ENCODE measurements around the gene PACSIN2. TPM values are rescaled to one million over a fixed set of nuclear protein-coding genes. Genes with fewer than 3 reads are reported as not detected.

The PACSIN2 gene
- total RNA-seq: 10 to 100 TPM; 21.4 to 67.0 (median 47.1) TPM
- long read RNA-seq, partial matches to known transcripts: 2 of 3 reads
- long read RNA-seq, other reads (novel, unspliced or antisense): 1 of 3 reads

GRCh38 chr22:43014869-43015676 is at the start of gene PACSIN2:
PACSIN2 (minus strand) TSS chr22:43015149; CDS start chr22:42912080, 103,069 bp downstream.
- H3K4me3 ChIP-seq: peak within 1 kb of the TSS; percentile 61 to 64 (median 61)
- under 1% methylated on average over 32 of the region's 85 CpGs for WGBS (ENCODE audit: insufficient coverage, low coverage, low lambda C conversion rate, missing lambda C conversion rate)
- H3K27me3 ChIP-seq: no peaks in the 10 kb centered on the region
- TF ChIP-seq CTCF (IDR thresholded peaks at IDR 0.05) (no peak), POLR2A (IDR thresholded peaks at IDR 0.05) (peak; percentile 97)
- ATAC-seq: peak; percentile 96 to 98 (median 97)
- peaks cover 0 to 26% (median 3%) of the 10 kb centered on the region in 4 donors for H3K4me1 ChIP-seq
- no peaks in the 10 kb centered on the region for H3K9me3 ChIP-seq
- no peaks in the 10 kb centered on the region for H3K36me3 ChIP-seq
- intact Hi-C loops (cut with DNase I): no loop called here
- DNase-seq: peak; percentile 100
- H3K27ac ChIP-seq: peak within 1 kb of the TSS in 2 of 3 donors; percentile 30 to 52

GRCh38 chr22:43060183-43060582 is 45.2 kb upstream of the PACSIN2 start:
- TF ChIP-seq CTCF (IDR thresholded peaks at IDR 0.05) (peak; percentile 26 to 50 (median 36)), POLR2A (IDR thresholded peaks at IDR 0.05) (no peak)
- DNase-seq (no peak), ATAC-seq (peak; percentile 37 to 55 (median 46))
- Histone ChIP-seq H3K4me1 (no peaks in the 10 kb centered on the region), H3K36me3 (no peaks in the 10 kb centered on the region), H3K4me3 (no peak overlapping the region), H3K27ac (no peak overlapping the region), H3K9me3 (no peaks in the 10 kb centered on the region), H3K27me3 (no peaks in the 10 kb centered on the region)
- 72% methylated on average over 3 of the region's 5 CpGs for WGBS (ENCODE audit: insufficient coverage, low coverage, low lambda C conversion rate, missing lambda C conversion rate)
- intact Hi-C loops (cut with DNase I): loop anchor here in 1 of 2 donors (10.0 kb wide), 1 partner anchor 65 kb away; no protein-coding TSS in a partner anchor

- Histone ChIP-seq H3K4me1 (no peaks in the 10 kb centered on the region), H3K27me3 (no peaks in the 10 kb centered on the region), H3K9me3 (no peaks in the 10 kb centered on the region), H3K27ac (no peak overlapping the region), H3K4me3 (no peak overlapping the region), H3K36me3 (no peaks in the 10 kb centered on the region)
- DNase-seq (no peak), ATAC-seq (no peak)
- 82% methylated on average over 3 of the region's 7 CpGs for whole genome bisulfite sequencing (ENCODE audit: insufficient coverage, low coverage, low lambda C conversion rate, missing lambda C conversion rate)
- intact Hi-C loops (cut with DNase I): no loop called here
- TF ChIP-seq CTCF (IDR thresholded peaks at IDR 0.05) (no peak), POLR2A (IDR thresholded peaks at IDR 0.05) (no peak)
Measured at GRCh38 chr22:43057641-43058040, 42.7 kb upstream of the PACSIN2 start.

GRCh38 chr22:43053176-43053575 is 38.2 kb upstream of the PACSIN2 start:
- Histone ChIP-seq H3K4me3 (no peak overlapping the region), H3K9me3 (no peaks in the 10 kb centered on the region), H3K27ac (no peak overlapping the region), H3K4me1 (no peaks in the 10 kb centered on the region), H3K27me3 (no peaks in the 10 kb centered on the region), H3K36me3 (no peaks in the 10 kb centered on the region)
- no peak for TF ChIP-seq POLR2A (IDR thresholded peaks at IDR 0.05)
- TF ChIP-seq CTCF (IDR thresholded peaks at IDR 0.05): peak in 1 of 4 donors; percentile 15
- no peak for DNase-seq
- WGBS (ENCODE audit: insufficient coverage, low coverage, low lambda C conversion rate, missing lambda C conversion rate): 96% methylated on average over 3 of the region's 7 CpGs
- intact Hi-C loops (cut with DNase I): no loop called here
- no peak for ATAC-seq
